ENCODE measurements around the gene KCNN1.
"Not testable (repeated sequence)": the region's sequence is repeated elsewhere in the genome, so short reads cannot be mapped to it uniquely, and the experiment has no call there.

The KCNN1 gene

DNA sequence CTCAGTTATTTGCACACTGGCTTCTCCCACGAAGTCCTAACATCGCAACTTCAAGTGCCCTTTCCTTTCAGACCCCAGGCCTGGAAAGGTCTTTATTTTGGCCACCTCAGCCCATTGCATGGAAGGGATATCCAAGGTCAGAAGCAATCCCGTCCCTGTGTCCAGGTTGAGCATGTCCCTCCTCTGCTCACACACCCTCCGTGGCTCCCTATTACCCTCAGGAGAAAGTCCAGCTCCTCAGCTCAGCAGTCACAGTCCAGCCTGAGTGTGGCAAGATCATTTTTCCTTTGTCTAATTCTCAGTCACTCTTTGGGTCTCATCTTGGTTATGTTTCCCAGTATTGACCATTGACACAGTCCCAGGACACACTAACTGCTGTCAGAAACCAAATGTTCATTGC lies 60.2 kb downstream of the KCNN1 start:
- DNase-seq (ENCODE audit: low read depth, low spot score) = no peak

DNA sequence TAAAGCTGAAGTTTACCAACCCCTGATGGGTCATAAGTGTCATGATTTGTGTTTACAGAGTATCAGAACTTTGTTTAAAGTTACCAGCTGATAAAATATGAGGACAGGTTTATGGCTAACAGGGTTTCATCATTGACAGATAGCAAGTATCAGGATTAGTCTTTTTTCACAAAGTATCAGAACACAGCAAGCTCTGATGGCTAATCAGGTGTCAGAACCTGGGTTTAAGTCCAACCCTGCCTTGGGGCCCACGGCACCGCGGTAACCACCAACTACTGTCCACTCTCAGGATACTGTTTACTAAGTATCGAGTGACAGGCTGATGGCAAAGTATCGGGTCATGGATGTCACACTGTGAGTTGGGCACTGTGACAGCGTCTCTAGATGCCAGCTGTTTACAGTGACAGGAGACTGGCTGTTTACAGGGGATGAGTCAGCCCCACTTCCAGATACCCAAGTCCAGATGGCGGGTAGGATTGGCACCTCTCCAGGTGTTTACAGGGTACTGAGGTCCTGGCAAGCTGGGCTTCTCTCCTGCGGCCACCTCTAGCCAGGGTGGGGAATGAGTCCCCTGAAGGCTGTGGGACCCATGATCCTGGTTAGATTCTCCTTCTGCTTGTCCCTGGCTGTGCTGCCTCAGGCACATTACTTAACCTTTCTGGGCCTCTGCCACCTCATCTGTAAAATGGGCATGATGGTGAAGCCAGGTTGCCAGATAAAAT lies 62.9 kb downstream of the KCNN1 start:
- DNase-seq (ENCODE audit: low read depth, low spot score) = no peak

DNA sequence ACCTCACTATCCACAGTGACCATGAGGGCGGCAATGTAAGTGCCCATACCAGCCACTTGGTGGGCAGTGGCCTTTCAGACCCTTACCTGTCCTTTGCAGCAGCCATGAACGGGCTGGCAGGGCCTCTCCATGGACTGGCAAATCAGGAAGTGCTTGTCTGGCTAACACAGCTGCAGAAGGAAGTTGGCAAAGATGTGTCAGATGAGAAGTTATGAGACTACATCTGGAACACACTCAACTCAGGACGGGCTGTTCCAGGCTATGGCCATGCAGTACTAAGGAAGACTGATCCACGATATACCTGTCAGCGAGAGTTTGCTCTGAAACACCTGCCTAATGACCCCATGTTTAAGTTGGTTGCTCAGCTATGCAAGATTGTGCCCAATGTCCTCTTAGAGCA lies 64.5 kb downstream of the KCNN1 start:
- not testable (repeated sequence) for DNase-seq (ENCODE audit: low read depth, low spot score)

DNA sequence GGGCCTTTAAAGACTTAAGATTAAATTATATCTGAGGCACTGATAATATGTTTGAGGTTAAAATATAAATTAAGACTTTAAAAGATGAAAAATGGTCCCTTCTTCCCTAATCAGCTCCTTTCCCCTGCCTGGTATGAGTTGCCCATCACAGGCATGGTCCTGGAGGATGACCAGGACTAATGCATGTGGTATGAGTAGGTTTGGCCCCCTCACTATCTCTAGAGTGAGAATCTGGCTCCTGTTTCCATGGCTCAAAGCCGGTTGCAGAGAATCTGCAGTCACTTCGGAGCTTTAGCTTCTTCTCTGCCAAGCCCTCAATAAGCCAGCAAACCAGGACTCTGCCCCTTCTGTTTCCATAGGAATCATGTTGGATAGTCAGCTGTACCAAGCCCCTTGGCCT lies 65.2 kb downstream of the KCNN1 start:
- not testable (repeated sequence) for DNase-seq (ENCODE audit: low read depth, low spot score)

DNA sequence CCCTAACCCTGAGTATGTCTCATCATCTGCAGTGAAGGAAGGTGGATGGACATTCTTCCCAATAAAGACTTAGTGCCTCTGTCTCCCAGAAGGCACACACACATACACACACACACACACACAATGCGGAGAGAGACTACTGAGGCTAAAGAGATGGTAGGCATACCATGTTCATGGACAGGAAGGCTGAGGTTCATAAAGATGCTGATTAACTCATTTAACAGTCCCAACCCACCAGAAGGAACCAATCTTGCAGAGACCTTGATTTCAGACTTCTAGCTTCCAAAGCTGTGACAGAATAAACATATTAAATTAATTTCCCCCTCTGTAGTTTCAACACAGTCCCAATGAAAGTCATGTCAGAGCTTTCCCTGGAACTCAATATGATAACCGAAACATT lies 74.1 kb downstream of the KCNN1 start:
- DNase-seq (ENCODE audit: low read depth, low spot score) = no peak

DNA sequence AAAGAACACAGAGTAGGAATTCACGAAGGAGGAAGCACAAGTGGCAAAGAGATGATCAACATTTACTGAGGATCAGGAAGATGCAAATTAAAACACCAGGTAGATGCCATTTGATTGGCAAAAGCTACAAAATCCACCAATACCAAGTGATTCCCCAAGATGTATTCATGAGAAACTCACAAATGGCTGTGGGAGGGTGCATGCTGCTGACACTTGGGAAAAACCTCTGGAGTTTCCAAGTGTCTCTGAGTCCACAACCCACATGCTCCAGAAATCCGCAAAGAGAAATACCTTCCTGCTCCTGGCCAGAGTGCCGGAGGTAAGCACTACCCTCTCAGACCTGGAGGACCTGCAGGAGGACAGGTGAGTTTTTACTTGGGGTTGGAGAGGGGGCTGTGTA lies 76.8 kb downstream of the KCNN1 start:
- DNase-seq (ENCODE audit: low read depth, low spot score) = no peak

DNA sequence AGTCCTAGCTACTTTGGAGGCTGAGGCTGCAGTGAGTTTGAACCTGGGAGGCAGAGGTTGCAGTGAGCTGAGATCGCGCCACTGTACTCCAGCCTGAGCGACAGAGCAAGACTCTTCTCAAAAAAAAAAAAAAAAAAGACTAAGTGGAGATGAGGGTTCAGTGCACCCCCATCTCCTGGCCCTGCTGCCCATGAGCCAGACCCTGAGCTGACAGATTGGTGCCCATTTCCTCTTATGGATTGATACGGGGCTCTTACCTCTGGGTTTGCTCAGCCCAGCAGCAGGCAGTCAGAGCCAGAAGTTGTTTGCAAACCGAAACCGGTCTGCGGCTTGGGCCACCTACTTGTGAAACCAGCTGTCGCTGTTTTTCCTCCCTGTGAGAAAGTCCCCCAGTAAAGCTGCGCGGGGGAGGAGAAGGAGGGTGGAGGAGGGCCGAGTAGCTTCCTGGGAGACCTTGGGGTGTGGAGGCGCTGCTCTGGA lies 78.0 kb downstream of the KCNN1 start:
- DNase-seq (ENCODE audit: low read depth, low spot score) = no peak

DNA sequence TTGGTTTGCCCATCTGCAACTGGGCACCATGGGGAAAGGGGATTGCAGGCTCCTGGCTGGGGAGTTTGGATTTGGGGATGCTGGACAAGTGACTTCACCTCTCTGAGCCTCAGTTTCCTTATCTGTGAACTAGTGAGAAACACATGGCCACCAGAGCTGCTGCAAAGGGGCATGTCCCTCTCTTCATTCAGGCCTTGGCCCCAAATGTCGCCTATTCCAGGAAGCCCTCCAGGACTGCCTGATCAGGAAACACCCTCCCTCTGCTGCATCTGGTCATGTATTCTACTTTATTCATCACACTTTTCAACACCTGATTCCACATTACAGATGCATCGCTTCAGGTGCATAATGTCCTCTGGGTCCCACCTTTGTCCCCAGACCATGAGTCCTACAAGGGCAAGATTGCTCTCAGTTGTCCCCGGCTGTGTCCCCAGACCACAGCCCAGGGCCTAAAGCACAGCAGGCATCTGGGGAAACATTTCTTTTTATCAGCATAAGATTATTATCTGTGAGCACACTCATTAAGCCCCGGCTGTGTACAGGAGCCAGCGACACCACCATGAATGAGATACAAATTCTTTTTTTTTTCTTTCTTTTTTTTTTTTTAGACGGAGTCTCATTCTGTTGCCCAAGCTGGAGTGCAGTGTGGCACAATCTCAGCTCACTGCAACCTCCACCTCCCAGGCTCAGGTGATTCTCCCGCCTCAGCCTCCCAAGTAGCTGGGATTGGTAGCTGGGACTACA lies 78.6 kb downstream of the KCNN1 start:
- no peak for DNase-seq (ENCODE audit: low read depth, low spot score)

DNA sequence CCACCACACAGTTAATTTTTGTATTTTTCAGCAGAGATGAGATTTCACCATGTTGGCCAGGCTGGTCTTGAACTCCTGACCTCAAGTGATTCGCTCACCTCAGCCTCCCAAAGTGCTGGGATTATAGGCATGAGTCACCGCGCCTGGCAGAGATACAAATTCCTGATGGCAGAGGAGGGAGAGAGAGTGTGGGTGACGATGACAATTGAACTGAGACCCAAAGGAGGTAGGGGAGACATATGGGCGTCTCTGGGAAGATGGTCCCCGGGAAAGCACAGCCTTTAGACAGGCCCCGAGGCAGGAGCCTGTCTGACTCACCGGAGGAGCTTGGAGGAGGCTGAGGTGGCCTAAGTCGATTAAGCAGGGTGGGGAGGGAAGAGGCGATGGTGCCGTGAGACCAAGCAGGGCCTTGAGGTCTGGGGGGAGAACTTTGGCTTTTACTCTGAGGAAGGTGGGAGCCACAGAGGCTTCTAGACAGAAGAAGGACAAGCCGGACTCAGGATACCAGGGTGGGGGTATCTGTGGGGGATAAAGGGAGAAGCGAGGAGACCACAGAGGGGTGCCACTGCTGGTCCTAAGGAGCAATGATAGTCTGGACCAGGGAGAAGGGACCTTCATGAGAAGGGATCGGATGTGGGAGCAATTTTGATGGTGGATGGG lies 79.3 kb downstream of the KCNN1 start:
- no peak for DNase-seq (ENCODE audit: low read depth, low spot score)

DNA sequence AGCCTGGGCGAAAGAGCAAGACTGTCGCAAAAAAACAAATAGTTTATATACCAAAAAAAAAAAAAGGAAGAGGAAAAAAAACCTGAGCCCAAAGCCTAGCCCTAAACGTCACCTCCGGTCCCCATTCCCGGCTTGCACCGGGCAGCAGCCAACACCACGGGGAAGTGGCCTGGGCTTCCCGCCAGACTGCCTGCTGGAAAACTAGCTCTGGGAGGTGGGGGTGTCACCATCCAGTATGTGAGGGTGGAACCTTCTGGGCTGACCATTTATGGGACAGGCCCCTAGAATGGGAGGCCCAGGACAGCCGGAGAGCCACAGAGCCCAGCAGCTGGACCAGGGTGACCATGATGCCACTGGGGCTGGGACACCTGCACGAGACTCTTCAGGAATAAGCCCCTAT lies 82.5 kb downstream of the KCNN1 start:
- no peak for DNase-seq (ENCODE audit: low read depth, low spot score)
